GM18508 (cell line): ENCODE results near the gene KLHL6.
"Not testable (repeated sequence)": the region's sequence is repeated elsewhere in the genome, so short reads cannot be mapped to it uniquely, and the experiment has no call there.

Experiments used
- ATAC-seq: cut with Tn5 transposase; IDR thresholded peaks from one replicate; pipeline ENCODE4 v1.9.1; 2021; ENCODE audit warnings: moderate number of reproducible peaks; ENCODE audit not compliant: insufficient read depth, unreplicated experiment

The KLHL6 gene

GRCh38 chr3:183533412-183534132 lies 21.9 kb downstream of the KLHL6 start:
- peak; percentile 52 for ATAC-seq

DNA sequence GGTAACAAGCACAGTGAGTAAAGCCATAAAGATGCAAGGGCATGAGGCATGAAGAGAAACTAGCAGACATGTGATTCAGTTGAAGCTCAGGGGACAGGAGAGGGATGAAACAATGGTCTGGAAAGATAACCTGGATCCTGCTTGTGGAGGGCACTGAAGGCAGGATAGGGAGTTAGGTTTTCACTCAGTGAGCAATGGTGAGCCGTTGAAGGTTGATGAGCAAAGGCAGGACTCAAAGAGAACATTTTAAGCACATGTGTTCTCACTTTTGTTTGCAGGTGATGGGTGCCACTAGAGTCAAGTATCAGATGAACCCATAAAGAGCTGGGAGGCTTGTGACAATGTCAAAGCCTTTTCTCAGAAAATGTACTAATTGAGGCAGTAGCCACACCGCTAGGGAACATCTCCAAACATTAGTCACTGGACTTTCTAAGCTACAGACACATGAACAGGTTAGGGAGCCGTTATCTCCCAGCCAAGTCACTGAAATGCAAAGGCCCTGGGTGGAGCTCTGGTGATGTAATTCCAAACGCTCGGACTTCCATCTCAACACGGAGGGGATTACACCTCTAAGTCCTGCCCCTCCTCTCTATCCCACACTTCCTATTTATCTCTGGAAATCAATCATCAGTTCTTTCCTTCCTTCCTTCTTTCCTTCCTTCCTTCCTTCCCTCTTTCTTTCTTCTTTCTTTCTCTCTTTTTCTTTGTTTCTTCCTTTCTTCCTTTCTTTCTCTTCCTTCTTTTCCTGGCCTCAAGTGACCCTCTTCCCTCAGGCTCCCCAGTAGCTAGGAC lies 22.7 kb downstream of the KLHL6 start:
- ATAC-seq, result no peak

GRCh38 chr3:183529717-183530116 lies 25.8 kb downstream of the KLHL6 start:
- no peak for ATAC-seq

- ATAC-seq, result no peak
Observed at GRCh38 chr3:183529185-183529584, 26.3 kb downstream of the KLHL6 start.

- ATAC-seq, result not testable (repeated sequence)
Observed at GRCh38 chr3:183528758-183529157, 26.7 kb downstream of the KLHL6 start.

DNA sequence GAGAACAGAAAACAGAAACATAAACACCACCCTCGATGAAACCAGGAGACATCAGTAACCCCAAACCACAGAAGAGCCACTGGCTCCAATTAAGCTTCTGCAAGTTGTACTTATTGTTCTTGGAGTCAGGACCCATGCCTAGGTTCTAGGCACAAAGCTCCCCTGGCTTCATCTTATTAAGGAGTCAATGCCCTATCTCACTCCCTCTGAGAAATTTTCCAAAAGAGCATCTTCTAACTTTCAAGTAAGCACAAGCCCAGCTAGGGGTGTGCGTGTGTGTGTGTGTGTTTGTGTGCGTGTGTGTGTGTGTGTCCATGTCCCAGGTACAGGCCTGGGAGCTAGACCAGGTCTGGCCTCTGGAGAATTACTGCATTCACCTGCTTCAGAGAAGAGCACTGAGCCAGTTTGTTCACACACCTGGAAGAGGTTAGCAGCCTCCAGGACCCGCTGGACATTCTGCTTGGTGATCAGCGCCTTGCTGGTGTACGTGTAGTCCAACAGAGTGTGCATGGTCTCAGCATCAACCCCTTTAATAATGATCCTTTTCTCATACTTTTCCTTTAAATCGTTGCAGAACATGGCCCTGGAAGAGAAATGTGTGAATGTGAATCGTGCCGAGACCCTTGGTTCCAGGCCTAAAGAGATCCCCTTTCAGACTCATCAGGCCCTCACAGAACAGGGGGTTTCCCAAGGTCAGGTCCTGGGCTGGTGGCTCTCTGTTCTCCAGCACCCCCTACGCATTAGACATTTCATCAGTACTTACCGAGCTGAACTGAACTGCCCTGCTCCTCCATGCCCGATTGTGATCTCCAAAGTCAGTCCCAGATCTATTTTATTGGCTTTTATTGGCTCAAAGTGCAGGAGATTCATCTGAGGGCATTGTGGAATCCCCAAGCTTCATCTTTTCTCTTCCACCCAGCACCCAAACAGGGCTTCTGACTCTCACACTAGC lies 27.8 kb downstream of the KLHL6 start:
- peak; percentile 70 for ATAC-seq

- ATAC-seq, result no peak
Observed at GRCh38 chr3:183526838-183527427, 28.6 kb downstream of the KLHL6 start.

DNA sequence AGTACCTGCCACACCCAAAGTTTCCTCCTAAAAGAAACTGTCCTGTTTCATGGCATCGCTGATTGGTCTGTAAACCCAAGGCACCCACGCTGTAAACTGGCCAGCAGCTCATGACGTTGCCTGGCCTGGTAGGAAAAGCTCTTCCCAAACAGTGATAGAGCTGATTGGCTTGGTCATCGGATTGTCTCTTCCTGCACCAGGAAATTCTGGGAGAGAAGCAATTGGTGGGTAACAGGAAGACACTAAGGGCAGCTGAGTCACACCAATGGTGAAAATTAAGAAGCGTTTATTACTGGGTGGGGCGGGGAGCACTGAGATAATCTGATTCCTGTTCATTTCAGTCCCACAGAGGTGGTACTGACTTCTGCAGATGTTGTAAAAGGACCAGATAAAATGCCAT lies 31.0 kb downstream of the KLHL6 start:
- no peak for ATAC-seq

DNA sequence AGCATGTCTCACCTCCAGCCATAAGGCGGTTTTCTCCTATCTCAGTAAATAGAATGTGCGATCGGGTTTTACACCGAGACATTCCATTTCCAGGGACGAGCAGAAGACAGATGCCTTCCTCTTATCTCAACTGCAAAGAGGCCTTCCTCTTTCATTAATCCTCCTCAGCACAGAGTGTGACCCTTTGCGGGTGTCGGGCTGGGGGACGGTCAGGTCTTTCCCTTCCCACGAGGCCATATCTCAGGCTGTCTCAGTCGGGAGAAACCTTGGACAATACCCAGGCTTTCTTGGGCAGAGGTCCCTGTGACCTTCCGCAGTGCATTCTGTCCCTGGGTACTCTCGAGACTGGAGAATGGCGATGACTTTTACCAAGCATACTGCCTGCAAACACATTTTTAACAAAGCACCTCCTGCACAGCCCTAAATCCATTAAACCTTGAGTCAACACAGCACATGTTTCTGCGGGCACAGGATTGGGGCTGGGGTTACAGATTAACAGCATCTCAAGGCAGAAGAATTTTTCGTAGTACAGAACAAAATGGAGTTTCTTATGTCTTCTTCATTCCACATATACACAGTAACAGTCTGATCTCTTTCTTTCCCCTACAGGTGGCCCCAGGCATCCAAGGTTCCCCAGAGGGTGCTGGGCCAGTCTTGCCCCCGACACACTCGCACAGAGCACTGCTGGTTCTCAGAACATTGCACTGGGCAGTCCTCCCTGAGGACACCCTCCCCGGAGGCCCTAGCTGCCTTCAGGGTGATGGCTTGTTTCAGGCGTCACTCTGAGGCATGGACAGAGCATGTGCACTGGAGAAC lies 34.6 kb downstream of the KLHL6 start:
- not testable (repeated sequence) for ATAC-seq

DNA sequence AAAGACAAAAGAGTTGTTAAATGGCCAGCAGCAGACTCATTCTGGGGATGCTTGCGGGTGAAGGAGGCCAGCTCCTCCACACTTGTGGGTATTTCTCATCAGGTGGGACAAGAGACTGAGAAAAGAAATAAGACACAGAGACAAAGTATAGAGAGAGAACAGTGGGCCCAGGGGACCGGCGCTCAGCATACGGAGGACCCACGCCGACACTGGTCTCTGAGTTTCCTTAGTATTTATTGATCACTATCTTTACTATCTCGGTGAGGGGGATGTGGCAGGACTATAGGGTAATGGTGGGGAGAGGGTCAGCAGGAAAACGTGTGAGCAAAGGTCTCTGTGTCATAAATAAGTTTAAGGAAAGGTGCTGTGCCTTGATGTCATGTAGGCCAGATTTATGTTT lies 35.2 kb downstream of the KLHL6 start:
- not testable (repeated sequence) for ATAC-seq

DNA sequence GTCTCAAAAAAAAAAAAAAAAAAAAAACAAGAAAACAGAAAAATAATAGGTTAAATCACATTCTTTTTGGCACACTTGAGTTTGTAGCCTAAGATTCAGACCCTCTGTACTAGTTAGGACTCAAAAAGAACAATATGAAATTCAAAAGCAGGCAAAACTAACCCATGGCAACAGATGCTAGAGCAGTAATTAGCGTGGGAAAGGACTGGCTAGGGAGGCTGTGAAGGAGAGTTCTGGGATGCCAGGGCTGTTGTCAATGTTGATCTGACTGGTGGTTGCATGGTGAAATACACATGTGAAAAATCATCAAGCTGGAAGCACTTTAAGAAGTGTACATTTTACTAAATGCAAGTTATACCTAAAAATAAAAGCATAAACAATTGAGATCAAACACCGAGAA lies 35.6 kb downstream of the KLHL6 start:
- no peak for ATAC-seq

- no peak for ATAC-seq
Observed at GRCh38 chr3:183518491-183519251, 36.8 kb downstream of the KLHL6 start.

GRCh38 chr3:183517607-183518006 lies 37.9 kb downstream of the KLHL6 start:
- no peak for ATAC-seq

GRCh38 chr3:183515968-183516851 lies 39.3 kb downstream of the KLHL6 start:
- ATAC-seq, result no peak

DNA sequence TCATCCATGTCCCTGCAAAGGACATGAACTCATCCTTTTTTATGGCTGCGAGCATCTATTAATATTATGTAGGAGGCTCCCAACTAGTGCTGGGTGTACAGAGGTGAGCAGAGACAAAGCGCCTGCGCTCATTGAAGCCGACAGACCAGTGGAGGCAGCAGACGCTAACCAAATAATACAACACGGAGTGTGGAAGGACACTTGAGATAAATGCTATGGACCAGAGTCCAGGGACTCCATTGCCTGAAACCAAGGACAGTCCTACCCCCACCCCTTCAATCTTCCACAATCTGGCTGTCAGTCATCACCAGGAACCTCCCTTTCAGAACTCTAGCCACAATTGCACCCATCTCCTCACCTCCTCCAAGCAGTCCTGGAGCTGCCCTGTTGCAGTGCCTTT lies 41.5 kb downstream of the KLHL6 start:
- no peak for ATAC-seq

DNA sequence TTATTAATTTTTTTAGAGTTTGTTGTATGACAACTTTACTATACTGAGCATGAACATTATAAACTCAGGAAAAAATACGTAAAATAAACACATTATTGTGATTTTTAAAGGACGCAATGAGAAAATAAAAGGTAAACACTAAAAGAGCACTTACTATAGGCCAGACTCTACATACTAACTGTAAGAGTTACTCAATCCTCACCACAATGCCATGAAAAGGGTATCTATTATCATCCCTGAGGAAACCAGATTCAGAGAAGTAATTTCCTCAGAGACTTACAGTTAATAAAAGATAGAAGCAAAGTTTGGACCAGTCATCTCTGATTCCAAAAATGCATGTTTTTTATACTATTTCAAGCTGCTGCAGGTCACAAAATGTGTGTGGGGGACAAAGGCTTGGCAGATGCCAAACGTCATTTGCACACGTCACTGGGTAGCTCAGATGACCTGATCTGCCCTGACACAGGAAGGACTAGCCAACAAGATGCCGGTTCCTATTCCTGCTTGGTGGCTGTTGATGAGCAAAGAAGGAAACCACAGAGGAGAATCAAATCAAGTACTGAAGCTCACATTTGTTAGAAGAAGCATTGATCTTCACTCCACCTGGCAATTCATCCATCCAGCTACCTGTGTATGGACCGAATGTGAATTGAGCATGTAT lies 42.3 kb downstream of the KLHL6 start:
- ATAC-seq, result no peak
